Measurements from ENCODE around the gene UBE3D. TPM values are rescaled to one million over a fixed set of nuclear protein-coding genes. Genes with fewer than 3 reads are reported as not detected.

Gene UBE3D
- total and polyA plus RNA-seq, 2 donors (not counting 1 experiment from before 2014, with no cell fraction given) = 3.3 to 11.5 TPM

- no peaks in the 10 kb centered on the region for H3K9me3 Mint-ChIP-seq (ENCODE audit: insufficient read depth)
- intact Hi-C loops (cut with micrococcal nuclease) = no loop called here
- no peaks in the 10 kb centered on the region for H3K79me2 ChIP-seq (ENCODE audit: control insufficient read depth, insufficient read depth, low read length)
- H3K27me3 Mint-ChIP-seq = no peaks in the 10 kb centered on the region
- no peak for DNase-seq
- H3K4me2 ChIP-seq (replicated peaks; ENCODE audit: low read depth, low read length, poor library complexity, severe bottlenecking) = no peak overlapping the region
- no peaks in the 10 kb centered on the region for H3K9me3 ChIP-seq (ENCODE audit: control extremely low read depth in 1 of 3, control insufficient read depth in 2 of 3, insufficient read depth in 1 of 3, low read length in 2 of 3)
- ATAC-seq (ENCODE audit: low read depth) = no peak
- H3K27me3 ChIP-seq (replicated peaks in 1 of 4; ENCODE audit: control extremely low read depth in 1 of 4, control insufficient read depth in 3 of 4, insufficient read depth in 4 of 4, low read length in 3 of 4) = no peaks in the 10 kb centered on the region
- no peak overlapping the region for H3K4me3 Mint-ChIP-seq
- no peak overlapping the region for H3K27ac Mint-ChIP-seq
- H3K4me3 ChIP-seq (ENCODE audit: control extremely low read depth in 1 of 5, extremely low read depth in 1 of 5, insufficient read depth in 1 of 5, low read depth in 2 of 5, low read length in 4 of 5) = no peak overlapping the region
- no peaks in the 10 kb centered on the region for H3K4me1 Mint-ChIP-seq
- WGBS (ENCODE audit: insufficient coverage) = no CpG with 5 or more reads among the region's 1 CpG
- H3K9ac ChIP-seq (ENCODE audit: low read length) = no peak overlapping the region
- H4K20me1 ChIP-seq (ENCODE audit: control insufficient read depth, insufficient read depth, low read length, poor library complexity, severe bottlenecking) = no peaks in the 10 kb centered on the region
- no peaks in the 10 kb centered on the region for H3K36me3 ChIP-seq (replicated peaks in 1 of 2; ENCODE audit: control extremely low read depth in 1 of 2, control insufficient read depth in 1 of 2, extremely low read depth in 1 of 2, insufficient read depth in 2 of 2, low read length in 1 of 2)
- CTCF ChIA-PET = no interaction called here
- H3K4me1 ChIP-seq (ENCODE audit: control insufficient read depth in 2 of 2, insufficient read depth in 2 of 2, low read length in 2 of 2) = no peaks in the 10 kb centered on the region
- no peak overlapping the region for H3K27ac ChIP-seq (ENCODE audit: low read length in 2 of 2)
- no peak for TF ChIP-seq EZH2 (IDR thresholded peaks at IDR 0.05; ENCODE audit: borderline replicate concordance, insufficient read depth, low read depth, low read length, poor library complexity, severe bottlenecking)
- TF ChIP-seq CTCF (IDR thresholded peaks at IDR 0.05) = no peak
- H2AFZ ChIP-seq (ENCODE audit: insufficient read depth, low read depth, low read length, poor library complexity, severe bottlenecking) = no peak overlapping the region
- POLR2A ChIA-PET = no interaction called here
These were observed 86.0 kb downstream of the UBE3D start for GRCh38 chr6:82979657-82980056.

- no peak overlapping the region for H3K27ac Mint-ChIP-seq
- no peak overlapping the region for H3K4me3 ChIP-seq (ENCODE audit: control extremely low read depth in 1 of 5, extremely low read depth in 1 of 5, insufficient read depth in 1 of 5, low read depth in 2 of 5, low read length in 4 of 5)
- no peaks in the 10 kb centered on the region for H3K9me3 Mint-ChIP-seq (ENCODE audit: insufficient read depth)
- H3K36me3 ChIP-seq (replicated peaks in 1 of 2; ENCODE audit: control extremely low read depth in 1 of 2, control insufficient read depth in 1 of 2, extremely low read depth in 1 of 2, insufficient read depth in 2 of 2, low read length in 1 of 2) = no peaks in the 10 kb centered on the region
- TF ChIP-seq CTCF (IDR thresholded peaks at IDR 0.05) (no peak), EZH2 (IDR thresholded peaks at IDR 0.05; ENCODE audit: borderline replicate concordance, insufficient read depth, low read depth, low read length, poor library complexity, severe bottlenecking) (no peak)
- H3K9me3 ChIP-seq (ENCODE audit: control extremely low read depth in 1 of 3, control insufficient read depth in 2 of 3, insufficient read depth in 1 of 3, low read length in 2 of 3) = no peaks in the 10 kb centered on the region
- H3K4me2 ChIP-seq (replicated peaks; ENCODE audit: low read depth, low read length, poor library complexity, severe bottlenecking) = no peak overlapping the region
- POLR2A ChIA-PET = no interaction called here
- H3K79me2 ChIP-seq (ENCODE audit: control insufficient read depth, insufficient read depth, low read length) = no peaks in the 10 kb centered on the region
- no peaks in the 10 kb centered on the region for H3K4me1 Mint-ChIP-seq
- CTCF ChIA-PET = interaction anchor here (0.9 kb wide), 1 partner anchor 9 kb away, joined by 3 read pairs; no protein-coding TSS in a partner anchor
- H4K20me1 ChIP-seq (ENCODE audit: control insufficient read depth, insufficient read depth, low read length, poor library complexity, severe bottlenecking) = no peaks in the 10 kb centered on the region
- no peaks in the 10 kb centered on the region for H3K4me1 ChIP-seq (ENCODE audit: control insufficient read depth in 2 of 2, insufficient read depth in 2 of 2, low read length in 2 of 2)
- DNase-seq (no peak), ATAC-seq (ENCODE audit: low read depth) (no peak)
- intact Hi-C loops (cut with micrococcal nuclease) = no loop called here
- no peak overlapping the region for H3K27ac ChIP-seq (ENCODE audit: low read length in 2 of 2)
- H3K9ac ChIP-seq (ENCODE audit: low read length) = no peak overlapping the region
- no peaks in the 10 kb centered on the region for H3K27me3 ChIP-seq (replicated peaks in 1 of 4; ENCODE audit: control extremely low read depth in 1 of 4, control insufficient read depth in 3 of 4, insufficient read depth in 4 of 4, low read length in 3 of 4)
- H3K27me3 Mint-ChIP-seq = no peaks in the 10 kb centered on the region
- WGBS (ENCODE audit: insufficient coverage) = no CpG with 5 or more reads among the region's 3 CpGs
- H3K4me3 Mint-ChIP-seq = no peak overlapping the region
- H2AFZ ChIP-seq (ENCODE audit: insufficient read depth, low read depth, low read length, poor library complexity, severe bottlenecking) = no peak overlapping the region
These were observed 87.2 kb downstream of the UBE3D start for GRCh38 chr6:82978362-82978945.

Data from B cell (primary cell).